Activated CD4-positive, alpha-beta T cell treated with anti-CD3 and anti-CD28 coated beads, Interleukin-2, amount 50 U/mL, for 48 hours (primary cell): ENCODE data around the gene SLC25A36.
A peak's percentile ranks its signal among the peaks of the same experiment; 100 is the strongest.

Experiments
- DNase-seq, 2 experiments: peaks; one replicate each; pipeline ENCODE4 v3.0.0-alpha.2; 2020

SLC25A36 gene

DNA sequence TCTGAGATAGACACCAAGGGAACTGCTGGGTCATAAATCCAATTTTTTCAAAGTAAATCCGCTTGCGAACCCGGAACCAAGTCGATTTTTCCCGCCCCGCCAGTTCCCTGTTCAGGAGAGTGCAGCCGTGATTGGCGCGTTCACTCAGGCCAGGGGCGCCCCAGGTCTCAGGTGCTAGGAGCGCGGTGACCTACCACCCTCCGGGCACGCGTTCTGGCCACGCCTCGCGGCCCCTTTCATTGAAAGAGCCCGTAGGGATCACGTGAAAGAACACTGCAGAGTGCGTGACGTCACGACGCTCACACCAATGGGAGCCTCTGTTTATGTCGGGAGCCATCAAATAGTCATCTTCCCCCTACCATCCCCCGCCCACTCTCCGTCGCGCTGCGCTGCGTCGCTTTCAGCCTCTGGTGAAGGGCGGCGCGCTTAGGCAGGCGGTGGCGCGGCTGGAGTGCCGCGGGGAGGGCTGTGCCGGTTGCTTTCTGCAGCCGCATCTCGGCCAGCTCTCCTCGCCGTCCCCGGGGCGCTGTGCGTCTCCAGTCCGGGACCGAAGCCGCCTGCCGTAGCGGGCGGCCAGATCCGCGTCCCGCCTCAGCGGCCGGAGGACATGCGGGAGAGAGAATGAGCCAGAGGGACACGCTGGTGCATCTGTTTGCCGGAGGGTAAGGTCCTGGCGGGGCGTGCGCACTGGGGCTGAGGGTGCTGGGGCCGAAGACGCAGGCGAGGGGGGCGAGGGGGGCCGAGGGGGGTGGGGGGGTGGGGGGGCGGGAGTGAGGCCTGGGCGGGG lies at the start of gene SLC25A36:
SLC25A36 (plus strand) TSS at position 403 of the 787 bp plus-strand sequence; CDS start at position 622, 219 bp downstream.
- DNase-seq: peak; percentile 96 to 97

- no peak for DNase-seq
Observed at GRCh38 chr3:140896997-140897396, 44.6 kb upstream of the SLC25A36 start.

GRCh38 chr3:140898340-140899180 lies 43.1 kb upstream of the SLC25A36 start:
- DNase-seq: no peak

- DNase-seq: no peak
Observed at GRCh38 chr3:140899363-140899762, 42.3 kb upstream of the SLC25A36 start.

GRCh38 chr3:140902791-140903190 lies 38.8 kb upstream of the SLC25A36 start:
- DNase-seq: no peak

DNA sequence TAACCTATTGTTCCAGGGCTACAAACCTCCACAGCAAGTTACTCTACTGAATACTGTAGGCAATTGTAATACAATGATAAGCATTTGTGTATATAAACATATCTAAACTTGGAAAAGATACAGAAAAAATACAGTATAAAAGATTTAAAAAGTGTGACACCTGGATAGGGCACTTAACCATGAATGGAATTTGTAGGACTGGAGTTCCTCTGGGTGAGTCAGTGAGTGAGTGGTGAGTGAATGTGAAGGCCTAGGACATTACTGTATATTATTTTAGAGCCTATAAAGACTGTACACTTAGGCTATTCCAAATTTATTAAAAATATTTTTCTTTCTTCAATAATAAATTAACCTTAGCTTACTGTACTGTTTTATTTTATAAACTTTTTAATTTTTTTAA lies 38.4 kb upstream of the SLC25A36 start:
- DNase-seq: no peak

DNA sequence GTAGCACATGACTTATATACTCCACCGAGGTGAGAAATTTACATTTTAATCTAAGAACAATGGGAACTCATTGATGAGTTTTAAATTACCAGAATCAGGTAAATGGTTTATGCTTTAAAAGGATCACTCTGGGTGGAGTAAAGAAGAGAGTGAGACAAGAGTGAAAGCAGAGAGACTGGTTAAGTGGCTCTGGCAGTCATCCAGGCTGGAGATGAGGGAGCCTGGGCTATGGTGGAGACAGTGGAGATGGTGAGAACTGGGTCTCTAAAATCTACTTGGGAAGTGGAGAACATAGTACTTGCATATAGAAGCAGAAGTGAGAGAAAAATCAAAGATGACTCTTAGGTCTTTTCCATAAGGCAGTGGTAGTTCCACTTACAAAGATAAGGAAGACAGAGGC lies 37.1 kb upstream of the SLC25A36 start:
- no peak for DNase-seq

GRCh38 chr3:140905559-140905958 lies 36.1 kb upstream of the SLC25A36 start:
- no peak for DNase-seq

GRCh38 chr3:140906785-140907184 lies 34.9 kb upstream of the SLC25A36 start:
- no peak for DNase-seq

DNA sequence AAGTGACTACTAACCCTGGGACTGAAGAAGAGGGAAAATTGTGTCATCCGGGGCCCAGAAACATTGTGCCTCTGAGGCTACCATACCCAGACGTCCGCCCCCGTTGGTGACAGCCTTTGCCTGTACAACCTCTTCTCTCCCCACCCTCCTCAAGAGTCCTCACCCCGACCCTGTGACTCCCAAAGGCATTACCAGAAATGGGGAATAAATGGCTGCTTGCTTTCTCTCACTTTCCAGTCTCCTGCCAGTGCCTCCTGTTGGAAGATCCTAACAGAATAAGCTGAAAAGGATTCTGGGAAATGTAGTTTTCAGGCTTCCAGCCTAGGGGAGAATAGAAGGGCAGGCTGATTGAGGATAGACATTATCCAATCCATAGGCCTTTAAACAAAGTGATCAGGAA lies 30.8 kb upstream of the SLC25A36 start:
- no peak for DNase-seq

GRCh38 chr3:140911822-140912221 lies 29.8 kb upstream of the SLC25A36 start:
- DNase-seq: no peak

DNA sequence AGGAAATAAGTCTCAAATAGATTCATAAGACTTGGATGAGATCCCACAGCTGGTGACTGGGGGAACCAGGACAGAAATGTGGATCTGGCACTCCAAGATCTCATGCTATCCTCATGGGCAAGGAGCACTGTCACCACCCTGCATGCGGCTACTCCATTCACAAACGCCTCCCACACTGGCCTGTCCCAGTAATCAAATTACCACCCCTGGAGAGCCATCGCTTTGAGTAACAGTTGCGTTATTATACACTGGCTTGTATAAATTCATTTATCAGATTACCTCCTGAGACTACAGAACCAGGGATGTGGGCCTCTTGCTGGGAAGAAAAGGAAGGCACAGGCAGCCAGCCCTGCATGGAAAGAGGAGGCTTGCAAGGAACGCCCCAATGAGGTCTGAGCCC lies 27.9 kb upstream of the SLC25A36 start:
- DNase-seq: no peak

- no peak for DNase-seq
Observed at GRCh38 chr3:140914384-140914945, 27.2 kb upstream of the SLC25A36 start.

- DNase-seq: no peak
Observed at GRCh38 chr3:140916603-140917002, 25.0 kb upstream of the SLC25A36 start.

- no peak for DNase-seq
Observed at GRCh38 chr3:140917772-140918171, 23.9 kb upstream of the SLC25A36 start.

- no peak for DNase-seq
Observed at GRCh38 chr3:140920029-140920428, 21.6 kb upstream of the SLC25A36 start.

DNA sequence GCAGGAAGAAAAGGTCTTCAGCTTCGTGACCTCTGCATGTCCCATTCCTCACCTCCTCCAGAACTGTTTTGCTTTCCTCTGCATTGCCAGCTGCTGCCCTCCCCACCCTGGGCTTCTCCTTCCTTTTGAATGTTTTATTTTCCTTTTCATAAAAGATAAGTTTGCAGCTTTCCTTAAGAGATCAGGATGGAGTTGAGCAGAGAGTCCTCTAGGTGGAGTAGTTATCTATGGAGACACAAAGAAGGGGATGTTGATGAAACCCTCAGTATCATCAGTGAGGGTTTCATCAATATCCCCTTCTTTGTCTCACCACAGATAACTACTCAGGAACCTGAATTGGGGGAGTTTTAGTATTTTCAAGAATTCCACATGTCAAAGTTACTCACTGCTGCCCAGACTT lies 19.0 kb upstream of the SLC25A36 start:
- DNase-seq: no peak

DNA sequence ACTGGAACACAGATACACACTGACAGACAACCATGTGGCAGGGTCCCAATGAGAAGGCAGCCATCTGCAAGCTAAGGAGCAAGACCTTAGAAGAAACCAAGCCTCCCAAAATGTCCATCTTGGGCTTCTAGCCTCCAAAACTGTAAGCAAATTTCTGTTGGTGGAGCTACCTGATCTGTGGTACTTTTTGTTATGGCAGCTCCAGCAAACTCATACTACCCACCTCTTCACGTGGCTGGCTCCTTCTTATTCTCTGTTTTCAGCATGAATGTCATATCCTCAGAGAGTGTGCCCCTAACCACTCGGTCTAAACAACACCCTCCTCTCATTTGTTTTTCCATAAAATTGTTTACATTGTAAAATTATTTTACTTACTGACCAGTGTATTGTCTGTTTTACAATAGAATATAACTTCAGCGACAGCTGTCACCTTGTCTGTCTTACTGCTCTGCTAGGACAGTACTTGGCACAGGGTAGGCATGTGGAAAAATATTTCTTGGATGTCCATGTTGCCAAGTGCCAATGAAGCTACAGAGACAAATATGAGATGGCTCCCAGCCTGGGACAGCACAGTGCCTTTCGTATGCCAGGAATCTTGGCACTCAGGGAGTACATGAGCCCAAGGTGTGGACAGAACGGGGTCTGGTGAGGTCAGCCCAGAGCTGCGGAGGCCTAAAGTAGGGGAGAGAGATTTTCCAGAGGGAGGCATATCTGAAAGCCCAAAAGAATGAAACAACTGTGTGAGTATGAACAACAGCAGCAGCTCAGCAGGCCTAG lies 17.4 kb upstream of the SLC25A36 start:
- no peak for DNase-seq

- no peak for DNase-seq
Observed at GRCh38 chr3:140927279-140928069, 14.2 kb upstream of the SLC25A36 start.

DNA sequence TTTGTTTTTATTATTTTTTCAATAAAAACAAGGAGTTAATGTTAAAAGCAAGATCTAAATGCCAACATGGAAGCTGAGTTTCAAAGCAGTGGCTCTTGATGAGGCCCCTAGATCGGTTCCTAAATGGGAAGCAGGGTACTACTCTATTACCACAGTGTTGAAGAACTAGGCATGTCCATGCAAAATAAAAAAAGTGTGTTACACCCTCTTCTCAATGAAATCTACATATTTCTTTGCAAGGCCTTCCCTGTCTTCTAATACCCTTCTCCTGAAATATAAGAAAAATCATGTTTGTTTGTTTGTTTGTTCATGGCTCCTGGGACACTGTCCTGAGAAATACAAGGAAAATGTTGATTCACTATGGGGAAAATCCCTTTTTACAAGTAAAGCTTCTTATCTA lies 12.2 kb upstream of the SLC25A36 start:
- no peak for DNase-seq

GRCh38 chr3:140931016-140931454 lies 10.6 kb upstream of the SLC25A36 start:
- no peak for DNase-seq

DNA sequence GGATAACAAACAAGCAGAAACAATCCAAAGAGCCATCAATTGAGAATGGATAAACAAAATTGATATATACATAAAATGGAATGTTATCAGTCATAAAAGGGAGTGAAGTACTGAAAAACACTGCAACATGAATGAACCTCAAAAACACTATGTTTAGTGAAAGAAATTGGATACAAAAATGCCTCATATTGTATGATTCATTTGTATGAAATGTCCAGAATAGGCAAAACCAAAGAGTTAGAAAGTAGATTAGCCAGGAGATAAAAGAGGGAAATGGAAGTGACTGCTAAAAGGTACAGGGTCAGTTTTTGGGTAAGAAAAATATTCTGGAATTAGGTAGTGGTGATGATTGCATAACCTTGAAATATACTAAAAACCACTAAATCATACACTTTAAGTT lies 9.8 kb upstream of the SLC25A36 start:
- no peak for DNase-seq
